Type B pancreatic cell (in vitro differentiated cells): ENCODE measurements around the gene SDK1. TPM values are rescaled to one million over a fixed set of nuclear protein-coding genes. Genes with fewer than 3 reads are reported as not detected.

ENCODE experiments used
- DNase-seq: peaks from one replicate; pipeline ENCODE4 v3.0.0; 2021; ENCODE audit warnings: mixed read lengths; ENCODE audit not compliant: unreplicated experiment; ENCODE audit errors: extremely low spot score
- H3K27ac Mint-ChIP-seq: 2 replicates; pipeline ENCODE4 v1.8.0; 2021; ENCODE audit warnings: mild to moderate bottlenecking, mixed read lengths
- H3K27me3 Mint-ChIP-seq: 2 replicates; pipeline ENCODE4 v1.8.0; 2021; ENCODE audit warnings: mixed read lengths
- H3K36me3 Mint-ChIP-seq: 2 replicates; pipeline ENCODE4 v1.8.0; 2021; ENCODE audit warnings: mixed read lengths
- H3K4me1 Mint-ChIP-seq: one replicate; pipeline ENCODE4 v1.8.0; 2021; ENCODE audit warnings: mixed read lengths; ENCODE audit not compliant: unreplicated experiment
- H3K4me3 Mint-ChIP-seq: 2 replicates; pipeline ENCODE4 v1.8.0; 2021; ENCODE audit warnings: mild to moderate bottlenecking, mixed read lengths
- H3K9me3 Mint-ChIP-seq: 2 replicates; pipeline ENCODE4 v1.8.0; 2021; ENCODE audit warnings: mixed read lengths
- total RNA-seq: library from RNA; stranded (reverse); gene quantifications from 2 replicates; pipeline ENCODE4 v1.2.1, GENCODE V29; 2021; ENCODE audit warnings: low replicate concordance
- TF ChIP-seq, protein P1 (sequence below): fragments of 200-600 bp; sonication (generic); conservative IDR thresholded peaks from 2 replicates; pipeline ENCODE4 v1.5.0; 2021; ENCODE audit warnings: antibody characterized with exemption, mild to moderate bottlenecking

The SDK1 gene
- total RNA-seq, 1 donor from 2014 or later = 26.1 TPM

DNA sequence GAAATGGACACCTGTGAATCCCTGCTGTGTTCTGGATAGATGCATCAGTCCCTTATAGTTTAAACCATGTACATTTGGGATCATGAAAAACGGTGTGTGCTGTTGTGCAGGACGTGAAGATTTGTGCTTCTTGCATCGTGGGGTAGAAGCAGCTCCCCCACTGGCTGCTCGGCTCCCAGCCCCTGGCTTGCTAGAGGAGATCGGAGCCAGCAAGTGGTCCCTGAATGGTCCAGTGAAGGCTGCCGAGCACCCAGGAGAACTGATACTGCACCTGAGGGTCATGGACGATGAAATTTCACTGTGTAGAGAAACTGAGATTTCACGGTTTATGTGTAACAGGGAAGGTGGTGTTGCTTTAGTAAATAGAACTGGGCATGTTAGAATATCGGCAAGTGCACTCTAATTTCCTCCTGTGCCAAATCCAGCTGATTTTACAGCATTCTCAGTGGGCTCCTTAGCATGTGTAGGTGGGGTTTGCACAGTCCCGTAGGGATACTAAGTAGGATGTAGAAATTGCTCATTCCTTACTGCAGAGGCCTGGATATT lies 726.0 kb downstream of the SDK1 start:
- Mint-ChIP-seq H3K27ac (no peak overlapping the region), H3K4me3 (no peak overlapping the region), H3K27me3 (no peaks in the 10 kb centered on the region), H3K36me3 (no peaks in the 10 kb centered on the region), H3K9me3 (no peaks in the 10 kb centered on the region), H3K4me1 (peaks cover 16% of the 10 kb centered on the region)
- TF ChIP-seq, protein P1, sequence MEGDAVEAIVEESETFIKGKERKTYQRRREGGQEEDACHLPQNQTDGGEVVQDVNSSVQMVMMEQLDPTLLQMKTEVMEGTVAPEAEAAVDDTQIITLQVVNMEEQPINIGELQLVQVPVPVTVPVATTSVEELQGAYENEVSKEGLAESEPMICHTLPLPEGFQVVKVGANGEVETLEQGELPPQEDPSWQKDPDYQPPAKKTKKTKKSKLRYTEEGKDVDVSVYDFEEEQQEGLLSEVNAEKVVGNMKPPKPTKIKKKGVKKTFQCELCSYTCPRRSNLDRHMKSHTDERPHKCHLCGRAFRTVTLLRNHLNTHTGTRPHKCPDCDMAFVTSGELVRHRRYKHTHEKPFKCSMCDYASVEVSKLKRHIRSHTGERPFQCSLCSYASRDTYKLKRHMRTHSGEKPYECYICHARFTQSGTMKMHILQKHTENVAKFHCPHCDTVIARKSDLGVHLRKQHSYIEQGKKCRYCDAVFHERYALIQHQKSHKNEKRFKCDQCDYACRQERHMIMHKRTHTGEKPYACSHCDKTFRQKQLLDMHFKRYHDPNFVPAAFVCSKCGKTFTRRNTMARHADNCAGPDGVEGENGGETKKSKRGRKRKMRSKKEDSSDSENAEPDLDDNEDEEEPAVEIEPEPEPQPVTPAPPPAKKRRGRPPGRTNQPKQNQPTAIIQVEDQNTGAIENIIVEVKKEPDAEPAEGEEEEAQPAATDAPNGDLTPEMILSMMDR = no peak
- no peak for DNase-seq

GRCh38 chr7:4028221-4028620 lies 727.2 kb downstream of the SDK1 start:
- Mint-ChIP-seq H3K36me3 (no peaks in the 10 kb centered on the region), H3K4me3 (no peak overlapping the region), H3K27me3 (no peaks in the 10 kb centered on the region), H3K4me1 (peaks cover 12% of the 10 kb centered on the region), H3K27ac (no peak overlapping the region), H3K9me3 (no peaks in the 10 kb centered on the region)
- DNase-seq = no peak
- TF ChIP-seq, protein P1 = no peak

- H3K4me1 Mint-ChIP-seq = no peaks in the 10 kb centered on the region
- no peak overlapping the region for H3K4me3 Mint-ChIP-seq
- H3K36me3 Mint-ChIP-seq = no peaks in the 10 kb centered on the region
- H3K27ac Mint-ChIP-seq = no peak overlapping the region
- TF ChIP-seq, protein P1 = no peak
- H3K27me3 Mint-ChIP-seq = no peaks in the 10 kb centered on the region
- no peak for DNase-seq
- H3K9me3 Mint-ChIP-seq = no peaks in the 10 kb centered on the region
Observed at GRCh38 chr7:4029941-4030340, 728.9 kb downstream of the SDK1 start.

DNA sequence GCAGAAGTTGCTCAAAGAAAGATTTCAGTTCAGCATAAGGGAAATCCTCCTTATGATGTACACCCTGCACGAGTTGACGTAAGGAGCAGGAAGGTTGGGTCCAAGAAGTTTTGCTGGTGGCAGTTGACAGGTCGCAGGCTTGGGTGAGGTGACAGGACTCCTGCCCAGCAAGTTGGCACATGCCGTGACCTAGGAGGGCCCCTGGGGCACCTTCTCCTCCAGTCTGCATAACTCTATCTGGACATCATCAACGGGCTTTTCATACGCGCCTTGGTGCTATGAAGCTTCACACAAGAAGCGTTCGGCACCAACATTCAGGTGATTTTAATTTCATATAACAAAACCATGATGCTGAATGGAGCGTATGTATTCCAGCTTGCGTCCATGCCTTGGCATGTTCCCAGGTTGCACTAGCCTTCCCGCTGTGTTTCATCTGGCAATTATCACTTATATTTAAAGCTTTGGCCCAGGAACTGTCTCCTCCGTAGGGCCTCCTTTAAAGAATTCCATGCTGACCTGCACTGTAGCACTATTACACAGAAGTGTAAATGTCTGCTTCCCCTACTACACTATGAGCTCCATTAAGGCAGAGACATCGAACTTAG lies 729.4 kb downstream of the SDK1 start:
- Mint-ChIP-seq H3K36me3 (no peaks in the 10 kb centered on the region), H3K9me3 (no peaks in the 10 kb centered on the region), H3K27me3 (no peaks in the 10 kb centered on the region), H3K4me1 (no peaks in the 10 kb centered on the region), H3K27ac (no peak overlapping the region), H3K4me3 (no peak overlapping the region)
- no peak for DNase-seq
- TF ChIP-seq, protein P1 = no peak

- H3K27me3 Mint-ChIP-seq = no peaks in the 10 kb centered on the region
- H3K27ac Mint-ChIP-seq = no peak overlapping the region
- H3K4me1 Mint-ChIP-seq = no peaks in the 10 kb centered on the region
- no peak for DNase-seq
- no peaks in the 10 kb centered on the region for H3K36me3 Mint-ChIP-seq
- no peak overlapping the region for H3K4me3 Mint-ChIP-seq
- H3K9me3 Mint-ChIP-seq = no peaks in the 10 kb centered on the region
- TF ChIP-seq, protein P1 = no peak
Observed at GRCh38 chr7:4033996-4034395, 732.9 kb downstream of the SDK1 start.
